GM23338 (cell line): ENCODE results near the gene CKS1B.

Source experiments
- EZH2 ChIP-seq: fragments of 200-600 bp; sonication (generic); IDR thresholded peaks from one replicate; pipeline ENCODE4 v1.8.0; 2017; ENCODE audit warnings: antibody characterized with exemption, mild to moderate bottlenecking, low read depth; ENCODE audit not compliant: unreplicated experiment
- EZH2phosphoT487 ChIP-seq: fragments of 200-600 bp; sonication (generic); IDR thresholded peaks from one replicate; pipeline ENCODE4 v1.8.1; 2018; ENCODE audit warnings: antibody characterized with exemption; ENCODE audit not compliant: unreplicated experiment
- TF ChIP-seq, protein P1 (sequence below), 2 experiments: fragments of 200-600 bp in 1 of 2; sonication (generic) in 1 of 2; conservative IDR thresholded peaks; 2 replicates each; pipeline versions ENCODE4 v1.5.1 to v1.6.1; 2016 to 2017; ENCODE audit warnings: antibody characterized with exemption in 2 of 2, low read depth in 2 of 2, mild to moderate bottlenecking in 2 of 2, moderate library complexity in 1 of 2
- TF ChIP-seq, protein P2 (sequence below): IDR thresholded peaks from one replicate; pipeline ENCODE4 v1.6.1; 2018; ENCODE audit warnings: antibody characterized with exemption; ENCODE audit not compliant: unreplicated experiment

DNA sequence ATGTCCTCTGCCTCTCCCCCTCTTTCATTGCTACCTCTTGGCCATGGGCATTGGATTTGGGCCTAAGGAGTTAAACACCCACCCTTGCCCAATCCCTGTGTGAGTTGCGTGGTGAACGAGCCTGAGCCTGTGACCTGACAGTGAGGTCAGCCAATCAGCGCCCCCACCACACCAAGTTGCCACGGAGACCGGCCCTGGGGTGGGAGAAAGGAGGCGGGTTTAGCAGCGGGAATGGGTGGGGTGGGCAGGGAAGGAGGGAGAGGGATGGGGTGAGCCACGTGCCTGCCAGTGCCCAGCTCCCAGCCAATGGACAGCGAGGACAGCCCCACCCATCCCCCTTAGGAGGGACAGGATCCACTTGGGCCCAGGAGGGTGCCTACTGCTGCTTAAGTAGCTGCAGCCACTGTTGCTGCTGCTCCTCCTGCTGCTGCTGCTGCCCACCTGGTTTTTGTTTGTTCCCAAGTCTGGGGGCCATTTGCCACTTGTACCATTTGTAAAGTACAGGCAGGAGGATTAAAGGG, 37.6 kb downstream of the CKS1B start:
- TF ChIP-seq, protein P1, sequence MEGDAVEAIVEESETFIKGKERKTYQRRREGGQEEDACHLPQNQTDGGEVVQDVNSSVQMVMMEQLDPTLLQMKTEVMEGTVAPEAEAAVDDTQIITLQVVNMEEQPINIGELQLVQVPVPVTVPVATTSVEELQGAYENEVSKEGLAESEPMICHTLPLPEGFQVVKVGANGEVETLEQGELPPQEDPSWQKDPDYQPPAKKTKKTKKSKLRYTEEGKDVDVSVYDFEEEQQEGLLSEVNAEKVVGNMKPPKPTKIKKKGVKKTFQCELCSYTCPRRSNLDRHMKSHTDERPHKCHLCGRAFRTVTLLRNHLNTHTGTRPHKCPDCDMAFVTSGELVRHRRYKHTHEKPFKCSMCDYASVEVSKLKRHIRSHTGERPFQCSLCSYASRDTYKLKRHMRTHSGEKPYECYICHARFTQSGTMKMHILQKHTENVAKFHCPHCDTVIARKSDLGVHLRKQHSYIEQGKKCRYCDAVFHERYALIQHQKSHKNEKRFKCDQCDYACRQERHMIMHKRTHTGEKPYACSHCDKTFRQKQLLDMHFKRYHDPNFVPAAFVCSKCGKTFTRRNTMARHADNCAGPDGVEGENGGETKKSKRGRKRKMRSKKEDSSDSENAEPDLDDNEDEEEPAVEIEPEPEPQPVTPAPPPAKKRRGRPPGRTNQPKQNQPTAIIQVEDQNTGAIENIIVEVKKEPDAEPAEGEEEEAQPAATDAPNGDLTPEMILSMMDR (conservative IDR thresholded peaks at IDR 0.05; ENCODE audit: low read depth in 2 of 2): no peak
- no peak for TF ChIP-seq EZH2
- TF ChIP-seq, protein P2, sequence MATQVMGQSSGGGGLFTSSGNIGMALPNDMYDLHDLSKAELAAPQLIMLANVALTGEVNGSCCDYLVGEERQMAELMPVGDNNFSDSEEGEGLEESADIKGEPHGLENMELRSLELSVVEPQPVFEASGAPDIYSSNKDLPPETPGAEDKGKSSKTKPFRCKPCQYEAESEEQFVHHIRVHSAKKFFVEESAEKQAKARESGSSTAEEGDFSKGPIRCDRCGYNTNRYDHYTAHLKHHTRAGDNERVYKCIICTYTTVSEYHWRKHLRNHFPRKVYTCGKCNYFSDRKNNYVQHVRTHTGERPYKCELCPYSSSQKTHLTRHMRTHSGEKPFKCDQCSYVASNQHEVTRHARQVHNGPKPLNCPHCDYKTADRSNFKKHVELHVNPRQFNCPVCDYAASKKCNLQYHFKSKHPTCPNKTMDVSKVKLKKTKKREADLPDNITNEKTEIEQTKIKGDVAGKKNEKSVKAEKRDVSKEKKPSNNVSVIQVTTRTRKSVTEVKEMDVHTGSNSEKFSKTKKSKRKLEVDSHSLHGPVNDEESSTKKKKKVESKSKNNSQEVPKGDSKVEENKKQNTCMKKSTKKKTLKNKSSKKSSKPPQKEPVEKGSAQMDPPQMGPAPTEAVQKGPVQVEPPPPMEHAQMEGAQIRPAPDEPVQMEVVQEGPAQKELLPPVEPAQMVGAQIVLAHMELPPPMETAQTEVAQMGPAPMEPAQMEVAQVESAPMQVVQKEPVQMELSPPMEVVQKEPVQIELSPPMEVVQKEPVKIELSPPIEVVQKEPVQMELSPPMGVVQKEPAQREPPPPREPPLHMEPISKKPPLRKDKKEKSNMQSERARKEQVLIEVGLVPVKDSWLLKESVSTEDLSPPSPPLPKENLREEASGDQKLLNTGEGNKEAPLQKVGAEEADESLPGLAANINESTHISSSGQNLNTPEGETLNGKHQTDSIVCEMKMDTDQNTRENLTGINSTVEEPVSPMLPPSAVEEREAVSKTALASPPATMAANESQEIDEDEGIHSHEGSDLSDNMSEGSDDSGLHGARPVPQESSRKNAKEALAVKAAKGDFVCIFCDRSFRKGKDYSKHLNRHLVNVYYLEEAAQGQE: peak; percentile 22
- no peak for TF ChIP-seq EZH2phosphoT487
